SK-N-SH treated with all-trans-retinoic acid at 6 μM for 48 hours (cell line): ENCODE data around the gene SETDB2.

Source experiments
- ATAC-seq: fragments of 200-7000 bp; cut with Tn5 transposase; 3 replicates; pipeline ENCODE4 v1.9.1; 2020; ENCODE audit warnings: mild to moderate bottlenecking, moderate library complexity
- ARNTL ChIP-seq: fragments of 450-650 bp; formaldehyde crosslinking; IDR thresholded peaks from 2 replicates; pipeline ENCODE4 v1.5.0; 2020; ENCODE audit warnings: low read depth, mild to moderate bottlenecking, moderate library complexity, borderline replicate concordance
- BACH2 ChIP-seq: fragments of 250-450 bp; sonication (Bioruptor Pico); IDR thresholded peaks from 2 replicates; pipeline ENCODE4 v1.9.0; 2021; ENCODE audit warnings: mild to moderate bottlenecking, borderline replicate concordance
- CSDC2 ChIP-seq: fragments of 250-450 bp; sonication (Bioruptor Pico); IDR thresholded peaks from 2 replicates; pipeline ENCODE4 v1.5.0; 2020; ENCODE audit warnings: mild to moderate bottlenecking, moderate library complexity
- ESRRG ChIP-seq: fragments of 250-450 bp; sonication (Bioruptor Pico); IDR thresholded peaks from 2 replicates; pipeline ENCODE4 v1.6.1; 2021; ENCODE audit warnings: mild to moderate bottlenecking
- OSR1 ChIP-seq: fragments of 250-450 bp; sonication (Bioruptor Pico); IDR thresholded peaks from 2 replicates; pipeline ENCODE4 v1.8.0; 2022; ENCODE audit warnings: moderate library complexity, mild to moderate bottlenecking, inconsistent platforms
- PPARA ChIP-seq: fragments of 250-450 bp; sonication (Bioruptor Pico); IDR thresholded peaks from 2 replicates; pipeline ENCODE4 v1.5.0; 2020; ENCODE audit warnings: mild to moderate bottlenecking, borderline replicate concordance
- RARB ChIP-seq: fragments of 250-450 bp; sonication (Bioruptor Pico); IDR thresholded peaks from 2 replicates; pipeline ENCODE4 v1.8.0; 2021; ENCODE audit warnings: mild to moderate bottlenecking, moderate library complexity
- SNAI2 ChIP-seq: fragments of 250-450 bp; sonication (Bioruptor Pico); IDR thresholded peaks from 2 replicates; pipeline ENCODE4 v1.5.0; 2020; ENCODE audit warnings: mild to moderate bottlenecking, moderate library complexity
- TCF4 ChIP-seq: fragments of 250-450 bp; sonication (Bioruptor Pico); IDR thresholded peaks from 2 replicates; pipeline ENCODE4 v1.8.0; 2021; ENCODE audit warnings: mild to moderate bottlenecking, moderate library complexity, borderline replicate concordance
- TOX ChIP-seq: fragments of 250-450 bp; sonication (Bioruptor Pico); IDR thresholded peaks from 2 replicates; pipeline ENCODE4 v1.8.0; 2021; ENCODE audit warnings: mild to moderate bottlenecking, moderate library complexity, borderline replicate concordance
- ZC3H10 ChIP-seq: fragments of 250-450 bp; sonication (Bioruptor Pico); IDR thresholded peaks from 2 replicates; pipeline ENCODE4 v1.5.1; 2021; ENCODE audit warnings: mild to moderate bottlenecking, moderate library complexity
- ZFP3 ChIP-seq: fragments of 250-450 bp; sonication (Bioruptor Pico); IDR thresholded peaks from 2 replicates; pipeline ENCODE4 v1.5.0; 2020; ENCODE audit warnings: mild to moderate bottlenecking, moderate library complexity
- ZFP30 ChIP-seq: fragments of 450-650 bp; formaldehyde crosslinking; IDR thresholded peaks from 2 replicates; pipeline ENCODE4 v1.5.0; 2022; ENCODE audit warnings: mild to moderate bottlenecking, moderate library complexity
- ZNF70 ChIP-seq: fragments of 450-650 bp; formaldehyde crosslinking; IDR thresholded peaks from 2 replicates; pipeline ENCODE4 v1.5.0; 2020; ENCODE audit warnings: mild to moderate bottlenecking, moderate library complexity
- ZNF8 ChIP-seq: fragments of 450-650 bp; formaldehyde crosslinking; IDR thresholded peaks from 2 replicates; pipeline ENCODE4 v1.5.0; 2020; ENCODE audit warnings: mild to moderate bottlenecking, moderate library complexity
- TF ChIP-seq, protein P1 (sequence below): fragments of 250-450 bp; sonication (Bioruptor Pico); IDR thresholded peaks from 2 replicates; pipeline ENCODE4 v1.8.0; 2020; ENCODE audit warnings: mild to moderate bottlenecking, moderate library complexity, borderline replicate concordance
- TF ChIP-seq, protein P2 (sequence below): fragments of 250-450 bp; sonication (Bioruptor Pico); IDR thresholded peaks from 2 replicates; pipeline ENCODE4 v1.5.0; 2020; ENCODE audit warnings: mild to moderate bottlenecking, moderate library complexity
- TF ChIP-seq, protein P3 (sequence below): fragments of 250-450 bp; sonication (Bioruptor Pico); IDR thresholded peaks from 2 replicates; pipeline ENCODE4 v1.5.1; 2021; ENCODE audit warnings: mild to moderate bottlenecking, moderate library complexity
- TF ChIP-seq, protein P4 (sequence below): fragments of 250-450 bp; sonication (Bioruptor Pico); IDR thresholded peaks from 2 replicates; pipeline ENCODE4 v1.8.0; 2021; ENCODE audit warnings: low read depth, mild to moderate bottlenecking, moderate library complexity, borderline replicate concordance
- TF ChIP-seq, protein P5 (sequence below): fragments of 250-450 bp; sonication (Bioruptor Pico); IDR thresholded peaks from 2 replicates; pipeline ENCODE4 v1.5.1; 2020; ENCODE audit warnings: low read depth, mild to moderate bottlenecking, moderate library complexity

The SETDB2 gene

DNA sequence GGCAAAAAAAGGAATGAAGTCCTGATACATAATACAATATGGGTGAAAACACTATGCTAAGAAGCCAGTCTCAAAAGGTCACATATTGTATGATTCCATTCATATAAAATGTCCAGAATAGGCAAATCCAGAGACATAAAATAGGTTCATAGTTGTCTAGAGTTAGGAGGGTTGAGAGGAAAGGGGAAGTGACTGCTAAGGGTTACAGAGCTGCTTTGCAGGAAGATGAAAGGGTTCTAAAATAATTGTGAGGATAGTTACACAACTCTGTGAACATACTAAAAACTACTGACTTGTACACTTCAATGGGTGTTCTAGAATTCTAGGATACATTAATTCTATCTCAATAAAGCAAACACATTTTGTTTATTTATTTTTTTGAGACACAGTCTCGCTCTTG is 25.9 kb upstream of the SETDB2 start:
- no peak for ATAC-seq
- TF ChIP-seq, protein P1, sequence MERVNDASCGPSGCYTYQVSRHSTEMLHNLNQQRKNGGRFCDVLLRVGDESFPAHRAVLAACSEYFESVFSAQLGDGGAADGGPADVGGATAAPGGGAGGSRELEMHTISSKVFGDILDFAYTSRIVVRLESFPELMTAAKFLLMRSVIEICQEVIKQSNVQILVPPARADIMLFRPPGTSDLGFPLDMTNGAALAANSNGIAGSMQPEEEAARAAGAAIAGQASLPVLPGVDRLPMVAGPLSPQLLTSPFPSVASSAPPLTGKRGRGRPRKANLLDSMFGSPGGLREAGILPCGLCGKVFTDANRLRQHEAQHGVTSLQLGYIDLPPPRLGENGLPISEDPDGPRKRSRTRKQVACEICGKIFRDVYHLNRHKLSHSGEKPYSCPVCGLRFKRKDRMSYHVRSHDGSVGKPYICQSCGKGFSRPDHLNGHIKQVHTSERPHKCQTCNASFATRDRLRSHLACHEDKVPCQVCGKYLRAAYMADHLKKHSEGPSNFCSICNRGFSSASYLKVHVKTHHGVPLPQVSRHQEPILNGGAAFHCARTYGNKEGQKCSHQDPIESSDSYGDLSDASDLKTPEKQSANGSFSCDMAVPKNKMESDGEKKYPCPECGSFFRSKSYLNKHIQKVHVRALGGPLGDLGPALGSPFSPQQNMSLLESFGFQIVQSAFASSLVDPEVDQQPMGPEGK (CRISPR knock-in tag): no peak
- TF ChIP-seq TCF4 (CRISPR knock-in tag): no peak
- TF ChIP-seq, protein P2, sequence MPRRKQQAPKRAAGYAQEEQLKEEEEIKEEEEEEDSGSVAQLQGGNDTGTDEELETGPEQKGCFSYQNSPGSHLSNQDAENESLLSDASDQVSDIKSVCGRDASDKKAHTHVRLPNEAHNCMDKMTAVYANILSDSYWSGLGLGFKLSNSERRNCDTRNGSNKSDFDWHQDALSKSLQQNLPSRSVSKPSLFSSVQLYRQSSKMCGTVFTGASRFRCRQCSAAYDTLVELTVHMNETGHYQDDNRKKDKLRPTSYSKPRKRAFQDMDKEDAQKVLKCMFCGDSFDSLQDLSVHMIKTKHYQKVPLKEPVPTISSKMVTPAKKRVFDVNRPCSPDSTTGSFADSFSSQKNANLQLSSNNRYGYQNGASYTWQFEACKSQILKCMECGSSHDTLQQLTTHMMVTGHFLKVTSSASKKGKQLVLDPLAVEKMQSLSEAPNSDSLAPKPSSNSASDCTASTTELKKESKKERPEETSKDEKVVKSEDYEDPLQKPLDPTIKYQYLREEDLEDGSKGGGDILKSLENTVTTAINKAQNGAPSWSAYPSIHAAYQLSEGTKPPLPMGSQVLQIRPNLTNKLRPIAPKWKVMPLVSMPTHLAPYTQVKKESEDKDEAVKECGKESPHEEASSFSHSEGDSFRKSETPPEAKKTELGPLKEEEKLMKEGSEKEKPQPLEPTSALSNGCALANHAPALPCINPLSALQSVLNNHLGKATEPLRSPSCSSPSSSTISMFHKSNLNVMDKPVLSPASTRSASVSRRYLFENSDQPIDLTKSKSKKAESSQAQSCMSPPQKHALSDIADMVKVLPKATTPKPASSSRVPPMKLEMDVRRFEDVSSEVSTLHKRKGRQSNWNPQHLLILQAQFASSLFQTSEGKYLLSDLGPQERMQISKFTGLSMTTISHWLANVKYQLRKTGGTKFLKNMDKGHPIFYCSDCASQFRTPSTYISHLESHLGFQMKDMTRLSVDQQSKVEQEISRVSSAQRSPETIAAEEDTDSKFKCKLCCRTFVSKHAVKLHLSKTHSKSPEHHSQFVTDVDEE: no peak
- TF ChIP-seq, all 23 proteins: peak for 0

DNA sequence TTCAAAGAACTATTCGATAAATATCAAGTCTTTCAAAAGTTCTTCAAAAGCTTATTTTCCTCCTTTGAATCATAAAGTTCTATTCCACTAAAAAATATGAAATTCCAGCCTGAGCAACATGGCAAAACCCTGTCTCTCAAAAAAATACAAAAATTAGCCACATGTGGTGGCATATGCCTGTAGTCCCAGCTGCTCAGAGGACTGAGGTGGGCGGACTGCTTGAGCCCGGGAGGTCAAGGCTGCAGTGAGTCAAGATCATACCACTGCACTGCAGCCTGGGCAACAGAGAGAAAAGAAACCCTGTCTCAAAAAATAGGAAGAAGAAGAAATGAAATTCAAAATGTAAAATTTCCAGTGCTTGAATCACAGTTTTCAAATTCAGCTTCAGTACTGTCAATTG is 24.8 kb upstream of the SETDB2 start:
- no peak for ATAC-seq
- TF ChIP-seq, protein P3, sequence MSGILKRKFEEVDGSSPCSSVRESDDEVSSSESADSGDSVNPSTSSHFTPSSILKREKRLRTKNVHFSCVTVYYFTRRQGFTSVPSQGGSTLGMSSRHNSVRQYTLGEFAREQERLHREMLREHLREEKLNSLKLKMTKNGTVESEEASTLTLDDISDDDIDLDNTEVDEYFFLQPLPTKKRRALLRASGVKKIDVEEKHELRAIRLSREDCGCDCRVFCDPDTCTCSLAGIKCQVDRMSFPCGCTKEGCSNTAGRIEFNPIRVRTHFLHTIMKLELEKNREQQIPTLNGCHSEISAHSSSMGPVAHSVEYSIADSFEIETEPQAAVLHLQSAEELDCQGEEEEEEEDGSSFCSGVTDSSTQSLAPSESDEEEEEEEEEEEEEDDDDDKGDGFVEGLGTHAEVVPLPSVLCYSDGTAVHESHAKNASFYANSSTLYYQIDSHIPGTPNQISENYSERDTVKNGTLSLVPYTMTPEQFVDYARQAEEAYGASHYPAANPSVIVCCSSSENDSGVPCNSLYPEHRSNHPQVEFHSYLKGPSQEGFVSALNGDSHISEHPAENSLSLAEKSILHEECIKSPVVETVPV (CRISPR knock-in tag): no peak
- TF ChIP-seq, protein P2: no peak
- TF ChIP-seq PPARA: no peak
- no peak for TF ChIP-seq ZC3H10 (CRISPR knock-in tag)
- TF ChIP-seq, protein P4, sequence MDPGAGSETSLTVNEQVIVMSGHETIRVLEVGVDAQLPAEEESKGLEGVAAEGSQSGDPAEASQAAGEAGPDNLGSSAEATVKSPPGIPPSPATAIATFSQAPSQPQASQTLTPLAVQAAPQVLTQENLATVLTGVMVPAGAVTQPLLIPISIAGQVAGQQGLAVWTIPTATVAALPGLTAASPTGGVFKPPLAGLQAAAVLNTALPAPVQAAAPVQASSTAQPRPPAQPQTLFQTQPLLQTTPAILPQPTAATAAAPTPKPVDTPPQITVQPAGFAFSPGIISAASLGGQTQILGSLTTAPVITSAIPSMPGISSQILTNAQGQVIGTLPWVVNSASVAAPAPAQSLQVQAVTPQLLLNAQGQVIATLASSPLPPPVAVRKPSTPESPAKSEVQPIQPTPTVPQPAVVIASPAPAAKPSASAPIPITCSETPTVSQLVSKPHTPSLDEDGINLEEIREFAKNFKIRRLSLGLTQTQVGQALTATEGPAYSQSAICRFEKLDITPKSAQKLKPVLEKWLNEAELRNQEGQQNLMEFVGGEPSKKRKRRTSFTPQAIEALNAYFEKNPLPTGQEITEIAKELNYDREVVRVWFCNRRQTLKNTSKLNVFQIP (CRISPR knock-in tag): no peak
- TF ChIP-seq SNAI2 (CRISPR knock-in tag): no peak
- TF ChIP-seq CSDC2 (CRISPR knock-in tag): no peak
- TF ChIP-seq OSR1 (CRISPR knock-in tag): no peak

DNA sequence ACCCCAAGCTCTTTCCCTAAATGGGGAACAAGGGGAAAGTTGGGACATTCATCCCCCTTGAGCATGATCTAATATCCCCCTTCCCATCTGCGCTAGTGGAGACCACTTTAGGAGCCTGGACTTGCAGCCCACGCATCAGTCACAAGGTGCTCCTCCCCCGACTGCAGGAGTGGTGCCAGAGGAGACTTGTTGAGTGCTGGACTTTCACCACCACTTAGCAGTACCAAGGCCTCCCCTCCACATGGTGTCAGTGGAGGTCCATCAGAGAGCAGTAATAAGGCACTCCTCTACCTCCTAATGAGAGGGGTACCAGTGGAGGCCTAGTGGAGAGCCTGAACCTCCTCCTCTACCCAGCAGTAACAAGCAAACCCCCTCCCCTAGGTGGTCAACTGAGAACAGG is 22.7 kb upstream of the SETDB2 start:
- no peak for ATAC-seq
- TF ChIP-seq, protein P4 (CRISPR knock-in tag): no peak
- TF ChIP-seq, protein P3 (CRISPR knock-in tag): no peak
- TF ChIP-seq TOX (CRISPR knock-in tag) (no peak), ZNF8 (CRISPR knock-in tag) (no peak), CSDC2 (CRISPR knock-in tag) (no peak), RARB (CRISPR knock-in tag) (no peak), BACH2 (CRISPR knock-in tag) (no peak), SNAI2 (CRISPR knock-in tag) (no peak), ARNTL (CRISPR knock-in tag) (no peak), TCF4 (CRISPR knock-in tag) (no peak), ZNF70 (CRISPR knock-in tag) (no peak), ZFP30 (CRISPR knock-in tag) (no peak), PPARA (no peak), ZFP3 (CRISPR knock-in tag) (no peak), ESRRG (CRISPR knock-in tag) (no peak)
- TF ChIP-seq, protein P1 (CRISPR knock-in tag): no peak
- TF ChIP-seq, protein P5, sequence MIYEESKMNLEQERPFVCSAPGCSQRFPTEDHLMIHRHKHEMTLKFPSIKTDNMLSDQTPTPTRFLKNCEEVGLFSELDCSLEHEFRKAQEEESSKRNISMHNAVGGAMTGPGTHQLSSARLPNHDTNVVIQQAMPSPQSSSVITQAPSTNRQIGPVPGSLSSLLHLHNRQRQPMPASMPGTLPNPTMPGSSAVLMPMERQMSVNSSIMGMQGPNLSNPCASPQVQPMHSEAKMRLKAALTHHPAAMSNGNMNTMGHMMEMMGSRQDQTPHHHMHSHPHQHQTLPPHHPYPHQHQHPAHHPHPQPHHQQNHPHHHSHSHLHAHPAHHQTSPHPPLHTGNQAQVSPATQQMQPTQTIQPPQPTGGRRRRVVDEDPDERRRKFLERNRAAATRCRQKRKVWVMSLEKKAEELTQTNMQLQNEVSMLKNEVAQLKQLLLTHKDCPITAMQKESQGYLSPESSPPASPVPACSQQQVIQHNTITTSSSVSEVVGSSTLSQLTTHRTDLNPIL: no peak
